HCEC 1CT (cell line): Measurements from ENCODE around the gene SCGB1A1.
"Not testable (repeated sequence)": the region's sequence is repeated elsewhere in the genome, so short reads cannot be mapped to it uniquely, and the experiment has no call there.

ENCODE experiments used
- DNase-seq: peaks from one replicate; pipeline ENCODE4 v3.0.0-alpha.2; 2017

SCGB1A1 gene, protein sequence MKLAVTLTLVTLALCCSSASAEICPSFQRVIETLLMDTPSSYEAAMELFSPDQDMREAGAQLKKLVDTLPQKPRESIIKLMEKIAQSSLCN

GRCh38 chr11:62418733-62419132 lies at the start of gene SCGB1A1:
TSS of gene SCGB1A1 (plus strand) at chr11:62419033. CDS start at chr11:62419096, 63 bp downstream.
- no peak for DNase-seq

- DNase-seq = no peak
These were observed 47.9 kb upstream of the SCGB1A1 start for GRCh38 chr11:62370743-62371440.

GRCh38 chr11:62372871-62373270 lies 46.0 kb upstream of the SCGB1A1 start:
- DNase-seq = no peak

- no peak for DNase-seq
These were observed 45.2 kb upstream of the SCGB1A1 start for GRCh38 chr11:62373464-62374119.

GRCh38 chr11:62374801-62375200 lies 44.0 kb upstream of the SCGB1A1 start:
- no peak for DNase-seq

- peak; percentile 46 for DNase-seq
These were observed 40.3 kb upstream of the SCGB1A1 start for GRCh38 chr11:62378459-62379063.

DNA sequence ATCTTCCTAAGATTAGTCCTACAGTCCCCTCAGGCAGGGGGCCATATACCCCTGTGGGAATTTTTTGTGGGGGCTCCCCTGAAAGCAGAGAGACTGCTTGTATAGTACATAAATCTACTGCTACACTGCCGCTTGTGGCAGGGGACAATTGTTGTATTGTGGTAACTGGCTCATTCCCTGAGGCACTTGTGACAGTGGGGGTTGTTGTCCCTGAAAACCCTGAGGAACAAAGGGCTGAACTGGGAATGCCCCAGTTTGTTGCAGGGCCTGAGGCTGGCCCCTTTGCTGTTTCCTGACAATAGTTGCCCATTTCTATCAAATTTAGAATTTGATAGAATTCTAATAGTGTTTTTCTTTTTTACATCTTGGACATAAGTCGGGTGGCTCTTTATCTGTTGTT lies 39.2 kb upstream of the SCGB1A1 start:
- DNase-seq = not testable (repeated sequence)

DNA sequence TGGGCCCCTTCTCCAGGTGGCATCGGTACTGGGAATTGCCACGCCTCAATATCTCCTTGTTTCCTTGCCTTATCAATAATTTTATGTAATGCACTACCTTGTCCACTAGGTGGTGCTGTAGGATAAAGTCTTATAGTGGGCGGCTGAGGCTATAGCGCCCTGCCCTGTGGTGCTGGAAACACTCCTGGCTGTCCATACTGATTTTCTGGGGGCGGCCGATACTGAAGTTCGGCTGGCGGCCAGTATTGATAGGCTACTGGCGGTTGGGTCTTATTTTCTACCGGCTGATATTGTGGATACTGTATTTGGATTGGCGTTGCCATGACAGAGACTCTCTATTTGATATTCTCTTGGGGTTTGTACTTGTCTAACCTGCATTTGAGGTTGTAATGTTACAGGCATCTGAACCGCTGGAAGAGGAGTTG lies 38.0 kb upstream of the SCGB1A1 start:
- peak; percentile 60 for DNase-seq

- DNase-seq = no peak
These were observed 35.0 kb upstream of the SCGB1A1 start for GRCh38 chr11:62383822-62384221.

- not testable (repeated sequence) for DNase-seq
These were observed 32.8 kb upstream of the SCGB1A1 start for GRCh38 chr11:62386083-62386482.

DNA sequence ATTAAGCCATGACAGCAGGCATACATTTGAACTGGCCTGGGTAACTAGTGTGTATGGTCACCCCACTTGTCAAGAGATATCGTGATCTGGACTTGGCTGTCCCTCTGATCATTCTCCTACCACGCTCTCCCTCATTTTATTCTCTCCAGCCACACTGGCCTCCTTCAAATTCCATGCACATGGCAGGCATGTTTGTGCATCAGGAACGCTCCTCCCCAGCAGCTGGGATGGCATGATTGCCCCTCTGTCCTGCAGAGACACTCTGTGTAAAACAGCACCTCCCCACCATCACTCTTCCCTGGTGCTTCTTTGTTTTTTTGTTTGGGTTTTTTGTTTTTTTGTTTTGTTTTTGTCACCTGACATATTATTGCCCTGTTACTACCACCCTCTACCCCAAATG lies 31.5 kb upstream of the SCGB1A1 start:
- no peak for DNase-seq

DNA sequence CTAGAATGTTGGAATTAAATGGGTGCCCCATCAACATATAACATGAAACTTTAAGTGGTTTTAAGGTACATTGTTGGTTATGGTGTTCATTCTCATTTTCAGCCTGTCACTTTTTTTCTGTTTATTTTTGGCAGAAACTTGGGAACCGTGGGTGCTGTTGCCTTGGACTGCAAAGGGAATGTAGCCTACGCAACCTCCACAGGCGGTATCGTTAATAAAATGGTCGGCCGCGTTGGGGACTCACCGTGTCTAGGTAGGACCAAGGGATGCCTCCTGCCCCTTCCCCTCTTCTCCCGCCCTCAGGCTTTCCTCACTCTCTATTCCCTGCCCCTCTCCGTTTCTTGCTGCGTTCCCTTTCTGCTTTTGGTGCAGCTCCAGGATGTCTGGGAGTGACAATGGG lies 29.8 kb upstream of the SCGB1A1 start:
- DNase-seq = no peak

DNA sequence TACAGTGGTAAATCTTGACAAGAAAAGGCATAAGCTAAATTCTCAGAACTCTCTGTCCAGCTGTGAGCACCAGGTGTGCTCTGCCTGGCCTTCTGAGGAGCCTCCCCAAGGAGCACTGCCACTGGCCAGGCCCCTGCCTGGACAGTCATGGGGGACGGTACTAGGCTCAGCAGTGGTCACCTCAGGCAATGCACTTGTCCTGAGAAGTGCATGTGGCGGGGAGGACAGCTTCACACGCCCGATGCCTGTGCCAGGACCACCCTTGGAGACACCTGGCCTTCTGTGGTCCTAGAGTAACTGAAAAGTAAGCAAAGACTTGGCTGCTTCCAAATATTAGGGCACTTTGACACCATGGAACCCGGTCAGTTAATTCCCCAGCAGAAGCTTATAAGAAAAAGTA lies 28.6 kb upstream of the SCGB1A1 start:
- DNase-seq = no peak

DNA sequence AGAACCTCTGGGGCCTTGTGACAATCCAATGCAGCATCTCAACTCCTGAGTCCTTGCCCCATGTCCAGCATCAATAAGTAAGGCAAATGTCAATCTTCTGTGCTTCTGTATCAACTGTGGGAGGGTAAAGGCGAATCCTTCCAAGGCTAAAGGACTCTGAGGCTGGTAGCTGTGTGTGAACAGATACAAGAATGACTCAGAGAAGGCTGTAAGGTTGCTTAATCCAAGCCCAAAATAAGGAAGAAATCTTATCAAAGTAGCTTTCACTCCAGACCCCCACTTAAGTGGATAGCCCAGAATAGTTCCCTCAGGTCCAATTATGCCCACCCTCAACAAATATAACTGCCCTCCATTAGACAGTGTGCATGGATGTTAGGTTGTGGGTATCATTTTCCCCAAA lies 28.1 kb upstream of the SCGB1A1 start:
- DNase-seq = no peak

- DNase-seq = no peak
These were observed 27.0 kb upstream of the SCGB1A1 start for GRCh38 chr11:62391642-62392425.

DNA sequence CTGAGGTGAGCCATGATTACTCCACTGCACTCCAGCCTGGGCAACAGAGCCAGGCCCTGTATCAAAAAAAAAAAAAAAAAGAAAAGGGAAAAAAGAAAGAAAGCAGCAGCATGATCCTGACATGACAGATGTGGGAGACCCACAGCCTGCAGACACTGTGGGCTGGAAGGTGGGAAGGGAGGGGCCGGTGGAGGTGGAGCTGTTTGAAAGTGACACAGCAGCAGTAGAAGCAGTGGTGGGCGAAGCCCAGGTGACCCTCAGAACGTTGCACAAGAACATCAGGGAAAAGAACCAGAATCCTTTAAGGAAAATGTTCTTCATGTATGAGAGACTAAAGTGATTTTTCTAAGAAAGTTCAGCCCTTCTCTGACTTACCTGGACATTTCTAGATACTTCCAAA lies 26.3 kb upstream of the SCGB1A1 start:
- no peak for DNase-seq

DNA sequence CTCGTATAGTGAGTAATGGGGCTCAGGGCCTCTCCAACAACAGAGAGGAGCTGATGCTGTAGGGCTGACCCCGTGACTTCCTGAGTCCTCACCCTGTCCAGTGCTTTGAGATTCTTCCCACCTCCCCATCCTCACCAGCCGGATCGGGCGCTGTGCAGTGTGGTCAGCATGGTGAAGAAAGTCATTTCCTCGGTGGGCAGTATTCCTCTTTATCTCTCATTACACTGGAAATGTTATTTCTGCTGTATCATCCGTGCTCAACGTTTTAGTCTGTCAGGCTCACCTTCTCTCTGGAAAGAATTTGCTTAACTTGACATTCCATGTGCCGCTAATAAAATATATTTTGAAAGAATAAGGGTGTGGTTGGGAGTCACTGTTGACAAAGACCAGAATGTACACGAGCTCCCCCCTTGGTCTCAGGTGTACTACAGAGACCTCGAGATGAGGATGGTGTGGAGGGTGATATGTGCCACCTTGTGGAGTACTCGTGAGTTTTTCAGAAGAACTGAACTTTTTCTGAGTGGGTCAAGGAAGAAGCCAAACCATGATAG lies 25.7 kb upstream of the SCGB1A1 start:
- no peak for DNase-seq

DNA sequence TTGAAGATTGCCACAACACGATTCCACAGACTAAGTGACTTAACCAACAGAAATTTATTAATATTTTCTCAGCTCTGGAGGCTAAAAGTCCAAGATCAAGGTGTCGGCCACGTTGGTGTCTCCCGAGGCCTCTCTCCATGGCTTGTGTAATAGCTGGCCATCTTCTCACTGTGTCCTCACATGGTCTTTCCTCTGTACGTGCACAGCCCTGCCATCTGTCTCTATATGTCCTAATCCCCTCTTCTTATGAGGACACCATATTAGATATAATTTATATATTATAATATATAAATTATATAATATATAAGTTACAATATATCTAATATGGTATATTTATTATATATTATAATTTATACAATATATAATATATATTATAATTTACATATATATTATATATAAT lies 25.1 kb upstream of the SCGB1A1 start:
- no peak for DNase-seq

DNA sequence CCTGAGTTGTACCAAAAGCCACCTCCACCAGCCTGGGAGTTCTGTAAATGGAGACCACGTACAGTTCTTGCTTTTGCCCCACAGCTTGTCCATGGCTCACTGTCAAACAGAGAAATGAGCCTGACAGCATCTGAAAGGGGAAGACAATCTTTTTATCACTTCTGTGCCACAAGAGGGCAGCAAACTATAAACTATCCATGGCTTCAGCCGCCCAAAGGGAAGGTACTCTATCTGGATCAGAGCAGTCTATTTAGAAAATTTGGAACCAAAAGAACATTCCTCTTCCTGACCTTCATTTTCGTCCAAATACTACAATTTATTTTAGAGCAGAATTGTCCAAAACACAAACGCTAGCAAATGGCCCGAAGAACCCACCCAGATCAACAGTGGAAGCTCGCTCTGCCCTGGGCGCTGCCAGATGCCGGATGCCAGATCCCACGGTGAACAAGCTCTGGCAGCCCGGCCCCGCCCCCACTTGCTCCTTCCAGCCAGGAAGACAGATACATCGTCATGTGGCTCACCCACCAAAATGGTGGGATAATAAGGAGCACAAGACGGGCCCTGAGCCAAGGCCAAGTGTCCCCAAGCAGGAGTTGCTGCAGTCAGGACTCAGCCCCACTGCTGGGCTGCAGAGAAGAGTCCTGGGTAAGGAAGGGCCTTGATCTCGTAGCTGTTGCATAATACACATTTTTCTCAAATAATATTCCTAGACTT lies 23.9 kb upstream of the SCGB1A1 start:
- peak; percentile 81 for DNase-seq

- DNase-seq = no peak
These were observed 22.8 kb upstream of the SCGB1A1 start for GRCh38 chr11:62395885-62396551.
